K562 (cell line): ENCODE data around the gene DIPK1B. TPM values are rescaled to one million over a fixed set of nuclear protein-coding genes. Genes with fewer than 3 reads are reported as not detected.

Experiments
- BACH1 ChIP-seq: fragments of 200-800 bp; sonication (Bioruptor generic); IDR thresholded peaks from 2 replicates; pipeline ENCODE4 v1.6.1; 2016; ENCODE audit warnings: missing genetic modification characterization, missing compliant biosample characterization
- EGR1 ChIP-seq: fragments of 450-650 bp; conservative IDR thresholded peaks from 2 replicates; pipeline ENCODE4 v1.6.1; 2017; ENCODE audit warnings: mild to moderate bottlenecking
- ELF4 ChIP-seq: fragments of 450-650 bp; formaldehyde crosslinking; IDR thresholded peaks from 2 replicates; pipeline ENCODE4 v1.4.0; 2022; ENCODE audit warnings: missing genetic modification characterization
- FIP1L1 ChIP-seq: fragments of 200-400 bp; formaldehyde crosslinking; IDR thresholded peaks from 2 replicates; pipeline ENCODE4 v1.6.1; 2018; ENCODE audit warnings: mild to moderate bottlenecking, low read depth, low read length; ENCODE audit not compliant: poor library complexity, severe bottlenecking
- HIVEP1 ChIP-seq: fragments of 250-450 bp; sonication (Bioruptor Pico); IDR thresholded peaks from 2 replicates; pipeline ENCODE4 v1.4.0; 2020; ENCODE audit warnings: mild to moderate bottlenecking
- KDM1A ChIP-seq, 2 experiments: fragments of 450-650 bp; IDR thresholded peaks; 2 replicates each; pipeline ENCODE4 v1.6.1; 2016; ENCODE audit warnings: mild to moderate bottlenecking in 2 of 2
- LCOR ChIP-seq: sonication (generic); formaldehyde crosslinking; IDR thresholded peaks from 2 replicates; pipeline ENCODE4 v1.8.0; 2022; ENCODE audit warnings: mild to moderate bottlenecking, missing genetic modification reagents
- MGA ChIP-seq: fragments of 450-650 bp; IDR thresholded peaks from 2 replicates; pipeline ENCODE4 v1.6.1; 2016; ENCODE audit warnings: mild to moderate bottlenecking, moderate library complexity
- POLR2AphosphoS5 ChIP-seq: IDR thresholded peaks from 2 replicates; pipeline ENCODE4 v1.6.1; 2011; ENCODE audit warnings: mild to moderate bottlenecking, low read depth, low read length, moderate library complexity; ENCODE audit not compliant: control insufficient read depth, insufficient read depth
- SMARCA5 ChIP-seq: fragments of 450-650 bp; IDR thresholded peaks from 2 replicates; pipeline ENCODE4 v1.6.1; 2016
- SNIP1 ChIP-seq: fragments of 450-650 bp; IDR thresholded peaks from 2 replicates; pipeline ENCODE4 v1.7.1; 2017; ENCODE audit warnings: low read depth, mild to moderate bottlenecking
- TCF7 ChIP-seq: sonication (generic); IDR thresholded peaks from 2 replicates; pipeline ENCODE4 v1.6.1; 2016; ENCODE audit warnings: antibody characterized with exemption, borderline replicate concordance
- ZBTB7A ChIP-seq: IDR thresholded peaks from 2 replicates; pipeline ENCODE4 v1.6.1; 2011; ENCODE audit warnings: low read depth, mild to moderate bottlenecking, low read length, moderate library complexity, borderline replicate concordance; ENCODE audit not compliant: control insufficient read depth
- ZNF175 ChIP-seq: fragments of 200-800 bp; sonication (Bioruptor generic); IDR thresholded peaks from 2 replicates; pipeline ENCODE4 v1.6.1; 2016; ENCODE audit warnings: low read depth, mild to moderate bottlenecking, missing genetic modification characterization, missing compliant biosample characterization
- ZNF717 ChIP-seq: fragments of 250-450 bp; sonication (Bioruptor Pico); IDR thresholded peaks from 2 replicates; pipeline ENCODE4 v1.5.0; 2021
- polyA plus RNA-seq, 8 experiments: library from polyadenylated mRNA; depleted of rRNA in 4 of 8; stranded (reverse) in 5 of 8; unstranded in 3 of 8; fragments of >200 nt; fragmentation: Nextera tagmentation in 2 of 8; fragmentation: Illumina TruSeq in 1 of 8; extraction: Ambion mirVana in 2 of 8; extraction: Trizol in 1 of 8; gene quantifications; 2 replicates each; pipeline versions ENCODE4 v1.2.1 to v1.2.3, GENCODE V29; 2011 to 2014; ENCODE audit warnings: inconsistent platforms in 1 of 8, missing spikeins in 1 of 8
- total RNA-seq, 7 experiments: library from RNA; depleted of rRNA in 6 of 7; stranded (reverse); fragments of >200 nt in 6 of 7; fragmentation: Illumina TruSeq in 2 of 7; extraction: Trizol in 2 of 7; gene quantifications; 2 replicates each; pipeline versions ENCODE4 v1.2.1 to v1.2.3, GENCODE V29; 2011 to 2021; ENCODE audit warnings: low replicate concordance in 1 of 7
- TF ChIP-seq, protein P1 (sequence below): sonication (generic); formaldehyde crosslinking; IDR thresholded peaks from 2 replicates; pipeline ENCODE4 v1.8.1; 2023; ENCODE audit warnings: mild to moderate bottlenecking, missing genetic modification reagents

The DIPK1B gene
- total and polyA plus RNA-seq, 9 of the 15 experiments (the other 6 are each of a cell fraction or from before 2014, with no cell fraction given) = 0.08 to 22.3 (median 5.9) TPM

- peak; percentile 76; the same call in 1 of the 2 replicates for TF ChIP-seq ZNF717 (CRISPR knock-in tag)
- TF ChIP-seq FIP1L1 = peak; percentile 77
- TF ChIP-seq MGA = no peak
- TF ChIP-seq, protein P1, sequence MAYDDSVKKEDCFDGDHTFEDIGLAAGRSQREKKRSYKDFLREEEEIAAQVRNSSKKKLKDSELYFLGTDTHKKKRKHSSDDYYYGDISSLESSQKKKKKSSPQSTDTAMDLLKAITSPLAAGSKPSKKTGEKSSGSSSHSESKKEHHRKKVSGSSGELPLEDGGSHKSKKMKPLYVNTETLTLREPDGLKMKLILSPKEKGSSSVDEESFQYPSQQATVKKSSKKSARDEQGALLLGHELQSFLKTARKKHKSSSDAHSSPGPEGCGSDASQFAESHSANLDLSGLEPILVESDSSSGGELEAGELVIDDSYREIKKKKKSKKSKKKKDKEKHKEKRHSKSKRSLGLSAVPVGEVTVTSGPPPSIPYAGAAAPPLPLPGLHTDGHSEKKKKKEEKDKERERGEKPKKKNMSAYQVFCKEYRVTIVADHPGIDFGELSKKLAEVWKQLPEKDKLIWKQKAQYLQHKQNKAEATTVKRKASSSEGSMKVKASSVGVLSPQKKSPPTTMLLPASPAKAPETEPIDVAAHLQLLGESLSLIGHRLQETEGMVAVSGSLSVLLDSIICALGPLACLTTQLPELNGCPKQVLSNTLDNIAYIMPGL = peak; percentile 41; the same call in 1 of the 2 replicates
- peak; percentile 94 for TF ChIP-seq SMARCA5
- TF ChIP-seq HIVEP1 (CRISPR knock-in tag) = no peak
- no peak for TF ChIP-seq ELF4 (CRISPR knock-in tag)
- TF ChIP-seq BACH1 = no peak
- no peak for TF ChIP-seq ZNF175
- TF ChIP-seq SNIP1 = no peak
- peak; percentile 52 for TF ChIP-seq LCOR (CRISPR knock-in tag)
- peak; percentile 70 for TF ChIP-seq ZBTB7A
- TF ChIP-seq KDM1A (IDR thresholded peaks at IDR 0.05) = peak; percentile 94 to 97
- TF ChIP-seq TCF7 = no peak
- TF ChIP-seq POLR2AphosphoS5 = peak; percentile 18; the same call in 1 of the 2 replicates
- TF ChIP-seq EGR1 = no peak
These were observed 38.2 kb upstream of the DIPK1B start (continued) for GRCh38 chr9:136673975-136674785.
